Measurements from ENCODE around the gene ICAM3.

- no peak for TF ChIP-seq CBX5 (IDR thresholded peaks at IDR 0.05; ENCODE audit: low read depth)
- TF ChIP-seq NFYA (IDR thresholded peaks at IDR 0.05; ENCODE audit: borderline replicate concordance, low read depth, low read length): no peak
- no peak for TF ChIP-seq SP1 (IDR thresholded peaks at IDR 0.05; ENCODE audit: low read depth, low read length)
- TF ChIP-seq, protein P1, sequence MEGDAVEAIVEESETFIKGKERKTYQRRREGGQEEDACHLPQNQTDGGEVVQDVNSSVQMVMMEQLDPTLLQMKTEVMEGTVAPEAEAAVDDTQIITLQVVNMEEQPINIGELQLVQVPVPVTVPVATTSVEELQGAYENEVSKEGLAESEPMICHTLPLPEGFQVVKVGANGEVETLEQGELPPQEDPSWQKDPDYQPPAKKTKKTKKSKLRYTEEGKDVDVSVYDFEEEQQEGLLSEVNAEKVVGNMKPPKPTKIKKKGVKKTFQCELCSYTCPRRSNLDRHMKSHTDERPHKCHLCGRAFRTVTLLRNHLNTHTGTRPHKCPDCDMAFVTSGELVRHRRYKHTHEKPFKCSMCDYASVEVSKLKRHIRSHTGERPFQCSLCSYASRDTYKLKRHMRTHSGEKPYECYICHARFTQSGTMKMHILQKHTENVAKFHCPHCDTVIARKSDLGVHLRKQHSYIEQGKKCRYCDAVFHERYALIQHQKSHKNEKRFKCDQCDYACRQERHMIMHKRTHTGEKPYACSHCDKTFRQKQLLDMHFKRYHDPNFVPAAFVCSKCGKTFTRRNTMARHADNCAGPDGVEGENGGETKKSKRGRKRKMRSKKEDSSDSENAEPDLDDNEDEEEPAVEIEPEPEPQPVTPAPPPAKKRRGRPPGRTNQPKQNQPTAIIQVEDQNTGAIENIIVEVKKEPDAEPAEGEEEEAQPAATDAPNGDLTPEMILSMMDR (IDR thresholded peaks at IDR 0.05 in 2 of 3, conservative IDR thresholded peaks at IDR 0.05 in 1 of 3; ENCODE audit: control insufficient read depth in 2 of 3, extremely low read depth in 1 of 3, insufficient read depth in 1 of 3, low read depth in 3 of 3, low read length in 3 of 3): peak; percentile 88 to 95 (median 92)
- TF ChIP-seq BRCA1 (IDR thresholded peaks at IDR 0.05; ENCODE audit: low read depth, low read length): no peak
- no peak for TF ChIP-seq ESRRA (IDR thresholded peaks at IDR 0.05; ENCODE audit: low read length)
- TF ChIP-seq USF2 (IDR thresholded peaks at IDR 0.05; ENCODE audit: borderline replicate concordance, low read depth, low read length): no peak
- no peak for TF ChIP-seq CEBPB (IDR thresholded peaks at IDR 0.05; ENCODE audit: borderline replicate concordance in 1 of 2, low read depth in 2 of 2, low read length in 2 of 2)
- TF ChIP-seq POLR2A (IDR thresholded peaks at IDR 0.05; ENCODE audit: low read depth, low read length): peak; percentile 46; the same call in 1 of the 2 replicates
- no peak for TF ChIP-seq JUNB (IDR thresholded peaks at IDR 0.05)
- TF ChIP-seq DPF2 (IDR thresholded peaks at IDR 0.05): no peak
- TF ChIP-seq HDAC6 (IDR thresholded peaks at IDR 0.05; ENCODE audit: unreplicated experiment): no peak
Observed at GRCh38 chr19:10388957-10389356, 49.5 kb upstream of the ICAM3 start.
